AG04450 (cell line): Measurements from ENCODE around the gene ADTRP. TPM values are rescaled to one million over a fixed set of nuclear protein-coding genes. Genes with fewer than 3 reads are reported as not detected.

Experiments
- CTCF ChIA-PET: fragments of 300-600, 350-600 bp; formaldehyde crosslinking; extraction: SDS; loops from one replicate; lab custom pipeline; 2022; ENCODE audit warnings: antibody characterized with exemption, inconsistent platforms; lab: Charles Lee
- POLR2A ChIA-PET: fragments of 350-600 bp; formaldehyde crosslinking; extraction: SDS; loops from one replicate; lab custom pipeline; 2021; ENCODE audit warnings: antibody characterized with exemption, inconsistent platforms; lab: Yijun Ruan, JAX
- DNase-seq: peaks from one replicate; pipeline ENCODE4 v3.0.0-alpha.2; 2011; ENCODE audit warnings: low read depth, low spot score
- H3K27ac ChIP-seq: one replicate; pipeline ENCODE4 v1.5.1; 2012; ENCODE audit warnings: low read depth, low read length, control low read depth
- H3K27me3 ChIP-seq: one replicate; pipeline ENCODE4 v1.6.0; 2012; ENCODE audit warnings: low read length; ENCODE audit not compliant: control insufficient read depth, insufficient read depth
- H3K4me3 ChIP-seq: 2 replicates; pipeline ENCODE4 v1.5.1; 2011; ENCODE audit warnings: mild to moderate bottlenecking, low read depth, low read length, control low read depth
- H3K9me3 ChIP-seq: 2 replicates; pipeline ENCODE4 v1.5.1; 2012; ENCODE audit warnings: low read length; ENCODE audit not compliant: control insufficient read depth, insufficient read depth
- polyA plus RNA-seq: library from polyadenylated mRNA; depleted of rRNA; stranded (reverse); fragments of >200 nt; gene quantifications from 2 replicates; pipeline ENCODE4 v1.2.3, GENCODE V29; 2011
- TF ChIP-seq, protein P1 (sequence below): IDR thresholded peaks from 2 replicates; pipeline ENCODE4 v1.5.1; 2011; ENCODE audit warnings: low read depth, low read length, control low read depth, inconsistent platforms

The ADTRP gene
- polyA plus RNA-seq, 1 experiment: 0.33 TPM

DNA sequence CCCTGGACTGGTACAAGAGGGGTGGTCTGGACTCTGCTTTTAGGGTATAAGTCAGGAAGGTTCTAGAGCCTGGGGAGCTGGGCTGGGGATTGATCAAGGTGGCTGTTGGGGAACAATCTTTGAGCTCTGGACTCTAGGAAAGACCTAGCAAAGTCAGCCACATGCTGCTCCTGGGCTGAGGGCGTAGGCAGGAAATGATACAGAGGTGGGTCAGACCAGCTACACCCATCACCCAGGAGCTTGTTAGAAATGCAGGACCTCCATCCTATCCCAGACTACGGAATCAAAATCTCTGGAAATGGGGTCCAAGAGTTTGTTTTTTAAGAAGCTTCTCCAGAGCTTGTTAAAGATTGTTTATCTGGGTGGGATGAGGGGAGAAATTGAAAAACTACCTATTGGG is 9.4 kb downstream of the ADTRP start:
- ChIA-PET POLR2A (interaction anchor here (0.6 to 0.7 kb wide), 2 partner anchors 26 to 53 kb away, joined by 3 read pairs; no protein-coding TSS in a partner anchor), CTCF (interaction anchor here (0.9 kb wide), 1 partner anchor 465 kb away, joined by 3 read pairs; no protein-coding TSS in a partner anchor)
- Histone ChIP-seq H3K27me3 (no peaks in the 10 kb centered on the region), H3K27ac (peak overlapping the region; percentile 13), H3K4me3 (no peak overlapping the region), H3K9me3 (peaks cover 2% of the 10 kb centered on the region; the same call in 1 of the 2 replicates)
- DNase-seq: no peak
- TF ChIP-seq, protein P1, sequence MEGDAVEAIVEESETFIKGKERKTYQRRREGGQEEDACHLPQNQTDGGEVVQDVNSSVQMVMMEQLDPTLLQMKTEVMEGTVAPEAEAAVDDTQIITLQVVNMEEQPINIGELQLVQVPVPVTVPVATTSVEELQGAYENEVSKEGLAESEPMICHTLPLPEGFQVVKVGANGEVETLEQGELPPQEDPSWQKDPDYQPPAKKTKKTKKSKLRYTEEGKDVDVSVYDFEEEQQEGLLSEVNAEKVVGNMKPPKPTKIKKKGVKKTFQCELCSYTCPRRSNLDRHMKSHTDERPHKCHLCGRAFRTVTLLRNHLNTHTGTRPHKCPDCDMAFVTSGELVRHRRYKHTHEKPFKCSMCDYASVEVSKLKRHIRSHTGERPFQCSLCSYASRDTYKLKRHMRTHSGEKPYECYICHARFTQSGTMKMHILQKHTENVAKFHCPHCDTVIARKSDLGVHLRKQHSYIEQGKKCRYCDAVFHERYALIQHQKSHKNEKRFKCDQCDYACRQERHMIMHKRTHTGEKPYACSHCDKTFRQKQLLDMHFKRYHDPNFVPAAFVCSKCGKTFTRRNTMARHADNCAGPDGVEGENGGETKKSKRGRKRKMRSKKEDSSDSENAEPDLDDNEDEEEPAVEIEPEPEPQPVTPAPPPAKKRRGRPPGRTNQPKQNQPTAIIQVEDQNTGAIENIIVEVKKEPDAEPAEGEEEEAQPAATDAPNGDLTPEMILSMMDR: no peak

DNA sequence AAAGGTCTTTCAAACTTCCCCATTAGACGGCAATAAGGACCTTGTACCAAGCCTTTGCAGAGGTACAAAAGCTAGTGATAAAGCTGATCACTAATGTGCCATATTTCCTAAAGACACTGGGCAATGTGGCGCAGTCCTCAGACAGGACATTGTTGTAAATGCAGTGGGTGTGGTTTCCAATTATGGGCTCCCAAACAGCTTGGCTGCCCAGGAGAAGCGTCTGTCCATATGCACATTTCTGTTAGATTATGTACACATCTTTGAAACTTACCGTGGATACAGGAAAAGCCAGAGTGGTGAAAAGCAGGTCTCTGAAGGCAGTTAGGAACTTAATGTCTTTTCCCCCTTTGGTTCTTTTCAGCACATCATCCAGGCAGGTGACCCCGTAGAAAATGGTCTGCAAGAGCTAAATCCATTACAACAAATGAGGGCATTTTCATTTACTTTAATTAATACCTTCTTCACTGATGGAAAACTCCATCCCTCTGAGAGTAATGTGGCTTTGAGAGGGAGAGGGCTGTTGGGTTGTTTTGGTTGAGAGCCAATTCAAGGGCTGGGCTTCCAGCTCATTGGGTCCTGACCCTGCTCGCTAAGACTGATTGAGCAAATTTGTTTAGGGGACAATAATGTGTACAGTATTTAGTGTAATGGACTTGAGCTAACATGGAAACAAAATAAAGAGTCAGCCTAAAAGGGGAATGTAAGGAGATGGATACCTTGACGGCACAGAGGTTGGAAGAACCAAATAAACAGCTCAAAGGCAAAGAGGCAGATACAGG is 10.4 kb downstream of the ADTRP start:
- ChIA-PET POLR2A (no interaction called here), CTCF (interaction anchor here (1.2 kb wide), 1 partner anchor 113 kb away, joined by 3 read pairs; no protein-coding TSS in a partner anchor)
- no peak overlapping the region for H3K4me3 ChIP-seq
- no peaks in the 10 kb centered on the region for H3K27me3 ChIP-seq
- TF ChIP-seq, protein P1: no peak
- H3K27ac ChIP-seq: no peak overlapping the region
- H3K9me3 ChIP-seq: peaks cover 2% of the 10 kb centered on the region; the same call in 1 of the 2 replicates
- no peak for DNase-seq

DNA sequence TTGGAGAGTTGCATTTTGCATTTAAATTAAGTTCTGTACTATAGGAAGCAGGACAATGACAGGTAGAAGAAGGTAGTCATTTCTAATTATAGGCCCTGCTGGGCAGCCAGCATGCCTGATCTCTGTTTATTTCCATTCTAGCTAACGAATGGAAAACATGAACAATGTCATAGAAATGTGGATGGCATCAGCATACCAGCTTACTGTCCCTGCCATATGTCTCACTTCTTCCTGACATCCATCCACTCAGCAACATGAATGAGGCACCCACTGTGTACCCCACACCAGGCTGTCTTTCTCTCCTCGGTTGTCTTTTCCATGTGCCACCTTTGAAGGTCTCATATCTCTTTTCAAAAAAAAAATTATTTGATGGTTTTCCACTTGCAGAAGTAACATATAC is 11.1 kb downstream of the ADTRP start:
- no peaks in the 10 kb centered on the region for H3K27me3 ChIP-seq
- TF ChIP-seq, protein P1: no peak
- no peak overlapping the region for H3K4me3 ChIP-seq
- ChIA-PET POLR2A (no interaction called here), CTCF (no interaction called here)
- peaks cover 2% of the 10 kb centered on the region; the same call in 1 of the 2 replicates for H3K9me3 ChIP-seq
- no peak for DNase-seq
- H3K27ac ChIP-seq: peak overlapping the region; percentile 80

DNA sequence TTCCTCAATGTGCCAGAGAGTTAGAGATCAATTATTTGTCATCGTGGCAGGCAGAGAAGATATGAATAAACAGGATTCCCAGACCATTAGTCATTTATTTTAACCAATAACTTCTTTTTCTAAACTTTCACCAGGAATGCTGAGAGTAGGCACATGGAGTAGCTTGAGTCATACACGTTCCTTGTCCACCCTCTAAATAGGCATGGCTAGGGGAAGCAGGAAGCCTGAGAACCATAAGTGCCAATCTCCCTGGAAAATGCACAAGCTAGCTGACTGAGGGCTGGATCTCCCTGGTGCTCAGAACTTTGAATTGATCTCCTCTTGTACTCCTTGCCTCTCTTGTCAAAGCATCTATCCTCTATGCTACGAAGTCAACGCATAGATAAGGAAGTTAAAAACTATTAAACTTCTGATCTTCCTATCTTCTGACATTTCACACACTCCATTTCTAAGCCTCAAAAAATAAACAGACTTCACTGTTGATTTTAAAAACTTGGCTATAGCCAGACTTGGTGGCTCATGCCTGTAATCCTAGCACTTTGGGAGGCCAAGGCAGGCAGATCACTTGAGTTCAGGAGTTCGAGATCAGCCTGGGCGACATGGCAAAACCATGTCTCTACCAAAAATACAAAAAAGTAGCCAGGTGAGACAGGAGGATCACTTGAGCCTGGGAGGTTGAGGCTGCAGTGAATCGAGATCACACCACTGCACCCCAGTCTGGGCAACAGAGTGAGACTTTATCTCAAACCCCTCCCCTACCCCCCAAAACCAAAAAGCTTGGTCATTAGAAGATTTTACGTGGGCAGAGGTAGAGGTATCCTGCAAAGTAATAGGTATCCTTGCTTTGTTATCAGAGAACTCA is 11.8 kb downstream of the ADTRP start:
- H3K27me3 ChIP-seq: no peaks in the 10 kb centered on the region
- POLR2A ChIA-PET: interaction anchor here (1.0 kb wide), 1 partner anchor 151 kb away, joined by 3 read pairs; no protein-coding TSS in a partner anchor
- H3K27ac ChIP-seq: peak overlapping the region; percentile 80
- H3K9me3 ChIP-seq: peaks cover 2% of the 10 kb centered on the region; the same call in 1 of the 2 replicates
- CTCF ChIA-PET: interaction anchor here (1.0 to 1.5 kb wide), 2 partner anchors 16 to 111 kb away, joined by 3 to 4 read pairs; no protein-coding TSS in a partner anchor
- peak; percentile 88 for DNase-seq
- TF ChIP-seq, protein P1: no peak
- no peak overlapping the region for H3K4me3 ChIP-seq
